IgD-negative memory B cell (primary cell): ENCODE data around the gene ACTN1. TPM values are rescaled to one million over a fixed set of nuclear protein-coding genes. Genes with fewer than 3 reads are reported as not detected.

Source experiments
- H3K27ac Mint-ChIP-seq, 3 donors: one replicate each; pipeline ENCODE4 v1.8.0; 2020 to 2022; ENCODE audit warnings: mild to moderate bottlenecking in 3 of 3, mixed read lengths in 3 of 3, moderate library complexity in 1 of 3
- H3K27me3 Mint-ChIP-seq: one replicate; pipeline ENCODE4 v1.8.0; 2021; ENCODE audit warnings: mixed read lengths
- H3K36me3 Mint-ChIP-seq: one replicate; pipeline ENCODE4 v1.8.0; 2020; ENCODE audit warnings: mild to moderate bottlenecking, mixed read lengths
- H3K4me1 Mint-ChIP-seq, 3 donors: one replicate each; pipeline ENCODE4 v1.8.0; 2020 to 2022; ENCODE audit warnings: mixed read lengths in 3 of 3, mild to moderate bottlenecking in 1 of 3
- H3K4me3 Mint-ChIP-seq, 4 donors: one replicate each; pipeline ENCODE4 v1.8.0; 2020 to 2022; ENCODE audit warnings: mild to moderate bottlenecking in 4 of 4, mixed read lengths in 4 of 4, moderate library complexity in 3 of 4
- H3K9me3 Mint-ChIP-seq, 3 donors: one replicate each; pipeline ENCODE4 v1.8.0; 2020 to 2021; ENCODE audit warnings: mixed read lengths in 3 of 3, mild to moderate bottlenecking in 1 of 3
- polyA plus RNA-seq: library from polyadenylated mRNA; unstranded; fragments of 300-500 nt; fragmentation: Illumina TruSeq; gene quantifications from one replicate; pipeline ENCODE4 v1.2.3, GENCODE V29; 2021

ACTN1 gene
- polyA plus RNA-seq, 1 donor from 2014 or later = 4.2 TPM

DNA sequence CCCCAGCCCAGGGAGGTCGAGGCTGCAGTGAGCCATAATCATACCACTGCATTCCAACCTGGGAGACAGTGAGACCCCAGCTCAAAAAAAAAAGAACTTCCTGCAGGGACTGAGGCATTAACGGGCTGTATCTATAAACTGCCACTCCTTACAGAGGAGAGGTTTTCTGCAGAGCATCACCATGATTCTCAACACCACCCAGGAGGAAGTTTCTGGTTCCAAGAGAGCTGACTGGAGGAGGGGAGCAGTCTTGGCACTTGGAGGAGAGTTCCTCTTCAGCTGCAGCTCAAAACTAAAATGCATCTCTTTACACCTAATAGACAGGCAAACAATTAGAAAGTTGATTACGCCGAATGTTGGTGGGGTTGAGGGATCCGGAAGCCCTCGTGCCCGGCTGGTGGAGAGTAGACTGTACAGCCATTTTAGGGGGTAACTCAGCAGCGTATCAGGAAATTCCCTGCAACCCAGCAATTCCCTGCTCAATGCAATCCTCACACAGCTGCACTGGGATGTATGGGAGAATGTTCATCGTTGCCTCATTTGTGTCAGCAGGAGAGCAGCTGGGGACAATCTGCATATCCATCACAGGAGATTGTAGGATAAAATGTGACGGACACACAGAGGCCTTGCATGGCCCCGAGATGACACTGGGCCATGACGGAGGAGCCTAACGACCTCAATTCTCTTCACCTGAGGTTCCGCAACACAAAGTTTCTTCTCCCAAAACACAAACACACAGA, 36.6 kb downstream of the ACTN1 start:
- H3K9me3 Mint-ChIP-seq = no peaks in the 10 kb centered on the region
- H3K36me3 Mint-ChIP-seq = no peaks in the 10 kb centered on the region
- peaks cover 0 to 7% (median 0%) of the 10 kb centered on the region in 3 donors for H3K4me1 Mint-ChIP-seq
- H3K27me3 Mint-ChIP-seq = peaks cover 6% of the 10 kb centered on the region
- no peak overlapping the region for H3K27ac Mint-ChIP-seq
- no peak overlapping the region for H3K4me3 Mint-ChIP-seq

DNA sequence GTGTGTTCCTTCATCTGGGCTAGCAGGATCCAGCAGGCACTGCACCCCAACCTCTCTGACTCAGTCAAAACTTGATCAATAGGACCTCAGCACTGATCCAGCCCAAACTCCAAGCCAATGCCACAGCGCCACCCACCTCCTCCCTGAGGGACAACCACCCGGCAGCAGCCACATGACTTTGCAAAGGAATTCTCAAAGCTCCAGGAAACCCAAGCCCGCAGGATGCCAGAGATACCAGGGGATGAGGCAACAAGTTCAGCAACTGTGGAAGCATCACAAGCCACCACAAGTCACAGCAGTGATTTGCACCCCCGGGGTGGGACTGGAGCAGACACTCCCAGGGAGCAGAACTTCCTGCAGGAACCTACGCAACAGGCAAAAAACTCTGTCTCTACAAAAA, 37.3 kb downstream of the ACTN1 start:
- Mint-ChIP-seq H3K4me1 (peaks cover 0 to 6% (median 0%) of the 10 kb centered on the region in 3 donors), H3K9me3 (no peaks in the 10 kb centered on the region), H3K36me3 (no peaks in the 10 kb centered on the region), H3K4me3 (no peak overlapping the region), H3K27me3 (peaks cover 6% of the 10 kb centered on the region), H3K27ac (no peak overlapping the region)

- H3K9me3 Mint-ChIP-seq = no peaks in the 10 kb centered on the region
- peaks cover 0 to 4% (median 0%) of the 10 kb centered on the region in 3 donors for H3K4me1 Mint-ChIP-seq
- no peak overlapping the region for H3K4me3 Mint-ChIP-seq
- no peaks in the 10 kb centered on the region for H3K36me3 Mint-ChIP-seq
- no peak overlapping the region for H3K27ac Mint-ChIP-seq
- H3K27me3 Mint-ChIP-seq = peaks cover 6% of the 10 kb centered on the region
Measured at GRCh38 chr14:68940614-68941185, 38.4 kb downstream of the ACTN1 start.

GRCh38 chr14:68939893-68940613, 39.0 kb downstream of the ACTN1 start:
- no peak overlapping the region for H3K4me3 Mint-ChIP-seq
- H3K36me3 Mint-ChIP-seq = no peaks in the 10 kb centered on the region
- H3K27me3 Mint-ChIP-seq = peaks cover 6% of the 10 kb centered on the region
- H3K4me1 Mint-ChIP-seq = peaks cover 0 to under 1% (median 0%) of the 10 kb centered on the region in 3 donors
- H3K9me3 Mint-ChIP-seq = no peaks in the 10 kb centered on the region
- no peak overlapping the region for H3K27ac Mint-ChIP-seq

GRCh38 chr14:68939181-68939892, 39.8 kb downstream of the ACTN1 start:
- H3K4me3 Mint-ChIP-seq = no peak overlapping the region
- no peaks in the 10 kb centered on the region for H3K4me1 Mint-ChIP-seq
- H3K9me3 Mint-ChIP-seq = no peaks in the 10 kb centered on the region
- H3K36me3 Mint-ChIP-seq = no peaks in the 10 kb centered on the region
- H3K27ac Mint-ChIP-seq = peak overlapping the region in 1 of 3 donors; percentile 24
- H3K27me3 Mint-ChIP-seq = peaks cover 9% of the 10 kb centered on the region

- Mint-ChIP-seq H3K36me3 (no peaks in the 10 kb centered on the region), H3K4me3 (no peak overlapping the region), H3K27me3 (peaks cover 10% of the 10 kb centered on the region), H3K4me1 (no peaks in the 10 kb centered on the region), H3K27ac (no peak overlapping the region), H3K9me3 (no peaks in the 10 kb centered on the region)
Measured at GRCh38 chr14:68938271-68939150, 40.6 kb downstream of the ACTN1 start.

DNA sequence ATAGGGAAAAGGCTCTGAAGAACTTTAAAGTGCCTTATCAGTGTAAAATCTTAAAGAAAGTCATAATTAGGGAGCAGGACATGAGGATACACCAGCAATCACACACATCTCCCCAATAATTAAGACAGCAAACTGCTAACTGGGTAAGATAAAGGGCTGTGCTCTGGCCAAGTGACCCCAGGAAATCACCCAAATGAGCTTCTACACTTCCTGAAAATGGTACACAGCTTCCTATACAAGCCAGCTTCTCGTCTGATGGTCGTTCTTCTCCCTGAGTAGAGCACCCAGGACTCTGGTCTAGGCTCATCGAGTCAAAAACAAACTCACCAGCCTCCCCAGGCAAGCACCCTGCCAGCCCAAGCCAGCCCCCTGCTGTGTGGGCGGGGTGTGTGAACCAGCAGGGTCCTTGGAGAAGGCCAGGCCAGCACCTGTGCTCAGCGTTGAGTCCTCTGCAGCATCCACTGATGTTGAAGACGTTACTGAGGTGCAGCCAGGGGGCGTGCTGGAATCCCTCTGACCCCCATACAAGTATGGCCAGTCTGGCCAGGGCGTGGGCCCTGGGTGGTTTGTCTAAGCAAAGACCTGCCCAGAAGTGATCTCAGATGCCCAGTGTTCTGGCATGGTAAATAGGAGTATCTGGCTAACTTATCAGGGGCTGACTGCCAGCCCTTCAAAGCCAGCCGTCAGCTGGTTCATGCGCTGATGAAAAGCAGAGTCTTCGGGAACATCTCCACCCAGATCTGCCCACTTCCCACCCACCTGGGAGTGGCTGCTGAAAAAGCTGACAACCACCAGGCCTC, 41.4 kb downstream of the ACTN1 start:
- no peaks in the 10 kb centered on the region for H3K9me3 Mint-ChIP-seq
- no peaks in the 10 kb centered on the region for H3K36me3 Mint-ChIP-seq
- peaks cover 10% of the 10 kb centered on the region for H3K27me3 Mint-ChIP-seq
- H3K27ac Mint-ChIP-seq = no peak overlapping the region
- no peaks in the 10 kb centered on the region for H3K4me1 Mint-ChIP-seq
- H3K4me3 Mint-ChIP-seq = no peak overlapping the region

- peaks cover 9% of the 10 kb centered on the region for H3K27me3 Mint-ChIP-seq
- H3K9me3 Mint-ChIP-seq = no peaks in the 10 kb centered on the region
- H3K36me3 Mint-ChIP-seq = no peaks in the 10 kb centered on the region
- H3K4me3 Mint-ChIP-seq = no peak overlapping the region
- H3K4me1 Mint-ChIP-seq = no peaks in the 10 kb centered on the region
- no peak overlapping the region for H3K27ac Mint-ChIP-seq
Measured at GRCh38 chr14:68936980-68937379, 42.1 kb downstream of the ACTN1 start.

GRCh38 chr14:68936476-68936875, 42.6 kb downstream of the ACTN1 start:
- Mint-ChIP-seq H3K4me1 (no peaks in the 10 kb centered on the region), H3K27ac (no peak overlapping the region), H3K36me3 (no peaks in the 10 kb centered on the region), H3K27me3 (peaks cover 6% of the 10 kb centered on the region), H3K9me3 (no peaks in the 10 kb centered on the region), H3K4me3 (no peak overlapping the region)

- Mint-ChIP-seq H3K4me1 (no peaks in the 10 kb centered on the region), H3K27me3 (peaks cover 5% of the 10 kb centered on the region), H3K27ac (no peak overlapping the region), H3K9me3 (no peaks in the 10 kb centered on the region), H3K4me3 (no peak overlapping the region), H3K36me3 (no peaks in the 10 kb centered on the region)
Measured at GRCh38 chr14:68935761-68936214, 43.3 kb downstream of the ACTN1 start.

GRCh38 chr14:68934066-68934465, 45.0 kb downstream of the ACTN1 start:
- no peaks in the 10 kb centered on the region for H3K36me3 Mint-ChIP-seq
- H3K4me3 Mint-ChIP-seq = no peak overlapping the region
- H3K27me3 Mint-ChIP-seq = peaks cover 5% of the 10 kb centered on the region
- no peak overlapping the region for H3K27ac Mint-ChIP-seq
- H3K4me1 Mint-ChIP-seq = no peaks in the 10 kb centered on the region
- H3K9me3 Mint-ChIP-seq = no peaks in the 10 kb centered on the region

DNA sequence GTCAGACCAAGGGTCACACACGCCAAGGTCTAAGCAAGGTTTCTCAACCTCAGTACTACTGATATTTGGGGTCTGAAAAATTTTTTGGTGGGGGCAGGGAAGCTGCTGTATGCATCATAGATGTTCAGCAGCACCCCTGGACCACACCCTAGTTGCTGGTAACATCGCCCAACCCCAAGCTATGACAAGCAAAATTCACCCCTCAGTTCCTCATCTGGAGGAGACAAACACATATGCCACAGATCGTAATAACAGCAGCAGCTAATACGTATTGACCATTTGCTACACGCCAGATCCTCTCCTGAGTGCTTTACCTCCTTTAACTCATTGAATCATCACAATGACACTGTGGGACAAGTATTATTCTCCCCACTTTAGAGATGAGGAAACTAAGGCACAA, 46.4 kb downstream of the ACTN1 start:
- no peak overlapping the region for H3K27ac Mint-ChIP-seq
- no peaks in the 10 kb centered on the region for H3K4me1 Mint-ChIP-seq
- no peaks in the 10 kb centered on the region for H3K9me3 Mint-ChIP-seq
- no peak overlapping the region for H3K4me3 Mint-ChIP-seq
- peaks cover 8% of the 10 kb centered on the region for H3K27me3 Mint-ChIP-seq
- H3K36me3 Mint-ChIP-seq = no peaks in the 10 kb centered on the region

DNA sequence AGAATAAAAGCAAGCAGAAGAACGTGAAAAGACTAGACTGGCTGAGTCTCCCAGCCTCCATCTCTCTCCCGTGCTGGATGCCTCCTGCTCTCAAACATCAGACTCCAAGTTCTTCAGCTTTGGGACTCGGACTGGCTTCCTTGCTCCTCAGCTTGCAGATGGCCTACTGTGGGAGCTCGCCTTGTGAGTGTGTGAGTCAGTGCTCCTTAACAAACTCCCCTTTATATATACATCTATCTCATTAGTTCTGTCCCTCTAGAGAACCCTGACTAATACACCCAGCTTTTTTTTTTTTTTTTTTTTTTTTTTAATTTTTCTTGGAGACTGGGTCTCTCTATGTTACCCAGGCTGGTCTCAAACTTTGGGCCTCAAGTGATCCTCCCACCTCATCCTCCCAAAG, 46.9 kb downstream of the ACTN1 start:
- no peaks in the 10 kb centered on the region for H3K4me1 Mint-ChIP-seq
- H3K4me3 Mint-ChIP-seq = no peak overlapping the region
- H3K27me3 Mint-ChIP-seq = peaks cover 8% of the 10 kb centered on the region
- H3K36me3 Mint-ChIP-seq = no peaks in the 10 kb centered on the region
- H3K27ac Mint-ChIP-seq = no peak overlapping the region
- no peaks in the 10 kb centered on the region for H3K9me3 Mint-ChIP-seq
